ENCODE measurements around the gene HAND1.
"Not testable (repeated sequence)": the region's sequence is repeated elsewhere in the genome, so short reads cannot be mapped to it uniquely, and the experiment has no call there.

GRCh38 chr5:154515488-154515887 is 37.5 kb upstream of the HAND1 start:
- TF ChIP-seq CTCF, POLR2A (IDR thresholded peaks at IDR 0.05): not testable (repeated sequence)
